ENCODE data around the gene NTSR2.
"Not testable (repeated sequence)": the region's sequence is repeated elsewhere in the genome, so short reads cannot be mapped to it uniquely, and the experiment has no call there.

NTSR2 gene

DNA sequence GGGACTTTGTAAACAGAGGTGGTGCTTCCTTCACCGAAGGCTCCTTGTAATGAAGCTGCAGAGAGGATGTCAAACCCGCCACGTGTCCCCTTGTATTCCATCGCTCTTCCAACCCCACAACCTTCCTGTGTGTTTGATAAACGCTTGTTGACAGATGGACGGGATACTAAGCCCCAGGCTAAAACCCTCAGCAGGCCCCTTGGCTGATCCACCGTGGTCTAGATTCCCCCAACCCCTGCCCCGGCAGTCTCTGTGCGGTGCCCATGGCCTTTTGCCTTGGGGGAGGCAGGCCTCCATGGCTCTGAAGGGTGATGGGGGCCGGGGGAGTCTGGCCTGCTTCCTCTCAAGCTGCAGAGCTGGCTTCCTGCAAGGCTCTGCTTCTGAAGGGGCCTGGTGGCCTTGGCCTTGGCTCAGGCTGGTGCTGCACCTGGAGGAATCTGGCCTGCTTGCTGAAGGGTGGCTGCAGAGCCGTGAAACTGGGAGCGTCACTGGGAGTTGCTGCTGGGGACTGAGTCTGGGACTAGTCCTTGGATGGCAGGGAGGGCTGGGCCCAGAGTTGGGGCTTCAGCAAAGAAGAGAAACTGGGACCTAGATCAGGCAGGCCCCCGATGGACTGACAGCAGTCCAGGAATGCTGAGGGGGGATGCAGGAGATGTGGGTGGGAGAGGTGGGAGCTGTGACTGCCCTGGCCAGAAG is 9.6 kb upstream of the NTSR2 start:
- no peak for DNase-seq (ENCODE audit: low read depth in 2 of 2, low spot score in 1 of 2)

DNA sequence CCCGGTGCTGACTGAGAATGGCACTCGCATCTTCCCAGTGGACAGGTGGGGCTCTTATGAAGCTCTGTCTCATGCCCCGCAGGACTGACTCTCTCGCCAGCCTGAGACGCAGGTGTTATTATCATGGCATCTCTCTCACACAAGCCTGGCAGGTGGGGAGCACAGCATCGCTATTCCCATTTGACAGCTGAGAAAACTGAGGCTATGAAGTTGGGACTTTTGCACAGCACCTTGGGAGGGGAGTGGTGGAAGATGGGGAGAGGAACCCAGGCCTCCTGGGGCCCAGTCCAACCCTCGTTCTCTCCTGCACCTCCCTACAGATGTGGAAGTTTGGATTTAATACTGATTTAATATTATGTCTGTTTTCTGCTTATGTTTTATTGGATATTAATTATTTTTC is 9.0 kb upstream of the NTSR2 start:
- DNase-seq (ENCODE audit: low read depth in 2 of 2, low spot score in 1 of 2): no peak

DNA sequence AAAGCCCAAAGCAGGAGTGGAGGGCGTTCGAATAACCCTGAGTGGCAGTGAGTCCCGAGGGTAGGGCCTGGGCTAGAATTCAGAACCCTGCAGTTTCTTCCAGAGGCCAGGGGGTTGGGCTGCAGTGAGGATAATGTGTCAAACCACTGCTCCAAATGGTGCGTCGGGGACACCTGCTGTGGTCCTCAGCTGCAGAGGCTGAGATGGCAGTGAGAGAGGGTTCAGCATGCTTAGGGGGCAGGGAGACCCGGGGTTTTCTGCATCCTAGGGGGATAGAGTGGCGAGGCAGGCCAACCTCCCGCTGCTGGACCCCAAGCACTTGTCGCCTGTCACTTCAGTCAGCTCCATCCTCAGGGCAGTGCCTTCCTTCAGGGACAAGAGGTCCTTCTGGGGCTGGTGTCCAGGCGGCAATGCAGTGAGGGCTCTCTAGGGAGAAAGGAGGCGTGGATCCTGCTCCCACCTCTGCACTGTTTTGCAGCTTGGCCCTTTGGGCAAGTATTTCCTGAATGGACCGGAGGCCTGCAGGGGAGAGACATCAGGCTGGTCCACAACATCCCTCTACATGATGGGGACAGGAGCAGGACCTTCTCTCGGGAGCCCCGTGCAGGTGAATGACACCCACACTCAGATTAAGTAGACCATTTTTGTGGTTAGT is 8.4 kb upstream of the NTSR2 start:
- DNase-seq (ENCODE audit: low read depth in 2 of 2, low spot score in 1 of 2): no peak

DNA sequence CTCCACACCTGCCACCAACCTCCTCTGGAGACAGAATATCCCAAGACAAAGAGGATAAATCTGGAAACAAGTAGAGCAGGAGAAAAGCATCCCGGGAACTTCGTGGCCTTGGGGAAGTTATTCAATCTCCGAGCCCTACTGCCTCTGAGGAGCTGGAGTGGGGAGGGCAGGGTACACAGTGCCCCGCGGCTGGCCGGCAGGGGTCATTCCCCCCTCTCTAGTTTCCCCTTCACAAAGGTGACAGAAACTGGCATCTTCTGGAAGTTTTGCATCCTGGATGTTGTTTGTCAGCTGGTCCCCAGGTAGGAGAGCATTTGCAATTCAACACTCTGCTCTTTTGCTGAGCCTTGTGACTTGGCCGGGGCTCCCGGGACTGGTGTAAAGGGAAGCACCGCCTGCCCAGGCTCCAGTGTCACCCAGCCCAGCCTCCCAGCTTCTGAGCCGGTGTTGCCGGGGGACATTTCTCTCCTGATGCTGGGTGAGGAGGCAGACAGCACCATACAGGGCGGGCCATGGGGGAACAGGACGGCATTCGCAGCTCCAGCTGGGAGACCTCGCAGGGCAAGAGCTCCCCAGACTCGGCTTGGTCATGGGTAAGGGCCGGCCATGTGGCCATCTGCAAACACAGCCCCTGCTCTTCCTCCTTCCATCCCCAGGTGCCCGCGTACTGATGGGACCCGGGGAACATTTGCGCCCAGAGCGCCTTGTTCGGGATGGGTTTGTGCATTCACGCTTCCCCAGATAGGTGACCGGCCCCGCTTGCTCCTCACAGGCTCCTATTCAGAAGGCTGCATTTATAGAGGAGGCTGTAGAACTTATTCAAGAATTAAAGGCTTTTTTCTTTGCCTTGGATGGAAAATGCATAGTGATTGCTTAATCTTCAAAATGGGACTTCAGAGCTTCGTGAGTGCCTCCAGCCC is 7.4 kb upstream of the NTSR2 start:
- DNase-seq (ENCODE audit: low read depth in 2 of 2, low spot score in 1 of 2): no peak

DNA sequence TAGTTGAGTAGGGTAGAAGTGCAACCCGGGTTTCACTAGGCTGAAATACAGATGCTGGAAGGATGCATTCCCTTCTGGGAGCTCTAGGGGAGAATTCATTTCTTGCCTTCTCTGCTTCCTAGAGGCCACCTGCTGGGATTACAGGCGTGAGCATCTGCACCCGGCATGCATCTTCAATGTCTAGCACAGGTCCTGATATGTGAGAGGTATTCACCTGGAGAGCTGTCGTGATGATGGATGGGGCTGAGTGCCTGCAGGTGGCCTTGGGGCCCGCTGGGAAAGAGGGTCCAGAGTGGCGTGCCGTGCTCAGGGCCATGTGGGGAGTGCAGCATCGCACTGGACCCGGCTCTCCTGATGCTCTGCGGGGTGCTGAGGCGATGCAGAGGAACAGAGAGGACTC is 6.6 kb upstream of the NTSR2 start:
- no peak for DNase-seq (ENCODE audit: low read depth in 2 of 2, low spot score in 1 of 2)

DNA sequence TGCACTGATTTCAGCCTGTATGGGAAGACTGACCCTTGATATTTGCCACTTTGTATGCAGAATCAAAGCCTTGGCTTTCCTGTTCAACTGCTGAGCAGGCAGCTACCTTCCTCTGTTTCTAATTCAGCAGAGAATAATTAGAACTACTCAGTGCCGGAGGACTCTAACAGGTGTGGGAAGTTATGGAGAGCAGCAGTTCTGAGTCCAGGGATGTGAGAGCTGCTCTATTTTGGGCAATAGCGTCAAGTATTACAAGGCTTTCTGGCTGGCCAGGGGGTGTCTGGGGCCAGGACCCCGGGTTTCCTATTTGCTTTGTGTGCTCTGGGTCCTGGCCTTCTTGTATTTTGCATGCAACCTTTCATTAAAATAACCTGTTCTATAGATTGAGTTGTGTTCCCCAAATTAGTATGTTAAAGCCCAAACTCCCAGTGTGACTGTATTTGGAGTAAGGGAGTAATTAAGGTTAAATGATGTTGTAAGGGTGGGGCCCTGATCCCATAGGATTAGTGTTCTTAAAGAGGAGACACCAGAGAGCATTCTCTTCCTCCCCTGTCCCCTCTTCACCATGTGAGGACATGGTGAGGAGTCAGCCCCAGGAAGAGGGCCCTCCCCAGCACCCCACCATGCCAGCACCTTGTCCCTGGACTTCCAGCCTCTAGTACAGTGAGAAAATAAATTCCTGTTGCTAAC is 5.6 kb upstream of the NTSR2 start:
- DNase-seq (ENCODE audit: low read depth in 2 of 2, low spot score in 1 of 2): no peak

DNA sequence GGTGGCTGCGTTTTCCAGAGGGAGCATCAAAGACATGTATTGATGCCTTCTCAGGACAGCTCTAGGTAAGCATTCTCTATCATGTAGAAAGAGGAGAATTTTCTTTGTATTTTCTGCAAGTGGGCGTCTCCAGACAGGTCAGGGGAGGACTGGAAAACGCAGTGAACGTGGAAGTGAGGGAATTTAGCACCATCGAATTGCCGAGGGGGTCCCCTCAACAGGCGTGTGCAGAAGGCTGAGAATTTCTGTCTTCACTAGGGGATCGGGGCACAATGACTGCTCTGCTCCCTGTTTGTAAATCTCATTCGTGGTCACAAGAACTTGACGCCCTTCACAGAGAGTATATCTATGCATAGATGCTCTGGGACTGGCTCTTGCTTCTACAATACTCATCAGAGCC is 5.0 kb upstream of the NTSR2 start:
- no peak for DNase-seq (ENCODE audit: low read depth in 2 of 2, low spot score in 1 of 2)

DNA sequence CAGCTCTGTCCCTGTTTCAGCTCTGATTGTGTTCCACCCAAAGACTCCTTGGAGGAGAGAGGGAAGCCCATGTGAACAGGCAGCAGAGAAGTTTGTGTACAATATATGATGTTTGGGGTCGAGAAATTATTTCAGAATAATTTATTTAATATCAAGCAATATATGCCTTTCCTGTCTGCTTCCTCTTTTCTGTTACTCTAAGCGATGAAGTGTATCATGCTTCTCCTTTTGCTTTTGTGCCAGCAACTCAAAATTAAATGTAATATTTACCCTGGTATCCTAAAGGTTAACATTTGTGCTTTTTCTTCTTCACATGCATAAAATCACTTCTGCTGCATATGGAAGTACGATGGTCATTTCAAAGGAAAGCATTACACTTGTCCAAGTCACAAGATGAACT is 2.4 kb upstream of the NTSR2 start:
- no peak for DNase-seq (ENCODE audit: low read depth in 2 of 2, low spot score in 1 of 2)

DNA sequence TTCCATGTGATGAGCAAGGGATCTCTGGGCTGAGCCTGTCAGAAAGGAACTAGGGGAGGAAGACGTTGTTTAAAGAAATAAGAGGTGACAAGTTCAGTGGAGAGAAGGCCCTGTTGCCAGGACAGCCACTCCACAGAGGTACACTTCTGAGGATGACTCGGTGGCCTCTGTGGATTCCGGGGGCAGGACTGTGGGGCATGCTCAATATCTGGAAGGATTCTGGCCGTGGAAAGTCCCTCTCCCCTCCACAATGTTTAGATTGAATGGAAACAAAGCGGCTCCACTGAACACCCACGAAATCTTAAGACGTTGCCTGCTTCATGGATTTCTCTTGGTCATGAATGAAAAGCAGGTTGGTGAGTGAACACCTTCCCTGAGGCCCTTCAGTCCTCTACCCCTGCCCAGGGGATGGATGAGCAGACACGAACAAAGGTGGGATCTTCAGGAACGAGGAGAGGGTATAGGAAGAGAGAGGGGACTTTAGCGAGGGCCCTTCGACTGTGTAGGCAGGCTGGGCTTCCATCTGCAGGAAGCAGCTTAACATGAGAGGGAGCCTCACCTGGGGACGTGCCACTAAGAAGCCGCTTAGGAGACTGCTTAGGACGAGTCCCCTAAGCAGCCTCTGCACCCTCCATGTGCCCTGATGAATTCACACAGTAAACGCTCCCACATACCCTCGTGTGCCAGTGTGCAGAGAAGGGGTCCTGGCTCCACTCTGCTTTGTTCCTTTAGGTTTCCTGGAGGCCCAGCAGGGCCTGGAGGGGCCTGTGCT is 1.9 kb downstream of the NTSR2 start:
- DNase-seq (ENCODE audit: low read depth in 2 of 2, low spot score in 1 of 2): no peak

DNA sequence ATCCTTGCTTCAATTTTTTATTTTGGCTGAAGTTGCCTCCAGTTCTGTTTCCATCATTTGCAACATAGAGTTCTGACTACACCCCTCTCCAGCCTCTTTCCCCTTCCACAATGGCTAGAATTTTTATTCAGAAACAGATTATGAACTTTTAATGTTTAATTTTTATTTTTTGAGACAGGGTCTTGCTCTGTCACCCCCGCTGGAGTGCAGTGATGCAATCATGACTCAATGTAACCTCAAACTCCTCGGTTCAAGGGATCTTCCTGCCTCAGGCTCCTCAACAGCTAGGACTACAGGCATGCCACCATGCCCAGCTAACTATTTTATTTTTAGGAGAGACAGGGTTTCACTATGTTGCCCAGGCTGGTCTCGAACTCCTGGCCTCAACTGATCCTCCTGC is 2.8 kb downstream of the NTSR2 start:
- no peak for DNase-seq (ENCODE audit: low read depth in 2 of 2, low spot score in 1 of 2)

DNA sequence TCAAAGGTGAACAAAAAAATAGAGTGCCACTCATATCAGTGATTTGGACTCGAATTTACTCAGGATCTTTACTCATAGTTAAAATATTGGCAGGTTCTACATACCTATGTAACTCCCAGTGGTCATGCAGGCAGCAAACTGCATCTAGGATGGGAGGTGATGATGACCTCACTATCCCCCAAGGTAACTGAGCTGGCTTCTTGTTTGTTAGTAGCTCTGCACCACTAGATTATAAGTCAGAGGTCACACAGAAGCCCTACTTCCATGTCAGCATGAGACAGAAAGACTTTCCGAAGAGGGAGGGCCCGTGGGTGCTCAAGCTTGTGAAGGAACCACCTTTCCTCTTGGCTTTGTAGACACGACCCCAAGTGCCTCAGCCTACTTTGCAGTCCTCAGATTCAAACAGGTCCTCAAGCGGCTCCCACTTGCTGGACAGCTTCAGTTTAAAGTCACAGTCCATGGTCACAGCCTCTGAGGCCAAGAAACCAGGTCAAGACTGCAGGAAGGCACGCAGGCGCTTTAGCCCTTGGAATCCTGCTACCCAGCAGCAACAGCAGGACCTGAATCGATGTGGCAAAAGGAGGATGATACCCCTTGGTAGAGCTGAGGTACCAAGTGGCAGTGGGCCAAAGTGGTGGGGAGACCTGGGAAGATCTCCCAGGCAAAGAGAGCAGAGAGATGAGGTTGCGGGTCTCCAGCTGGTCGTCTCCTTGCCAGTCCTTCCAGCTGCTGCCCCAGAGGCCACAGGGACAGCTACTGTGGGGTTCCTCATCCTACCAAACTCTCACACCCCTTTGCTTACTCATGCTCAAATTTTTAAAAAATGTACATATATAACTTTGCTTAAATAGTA is 4.3 kb downstream of the NTSR2 start:
- DNase-seq (ENCODE audit: low read depth in 2 of 2, low spot score in 1 of 2): no peak

DNA sequence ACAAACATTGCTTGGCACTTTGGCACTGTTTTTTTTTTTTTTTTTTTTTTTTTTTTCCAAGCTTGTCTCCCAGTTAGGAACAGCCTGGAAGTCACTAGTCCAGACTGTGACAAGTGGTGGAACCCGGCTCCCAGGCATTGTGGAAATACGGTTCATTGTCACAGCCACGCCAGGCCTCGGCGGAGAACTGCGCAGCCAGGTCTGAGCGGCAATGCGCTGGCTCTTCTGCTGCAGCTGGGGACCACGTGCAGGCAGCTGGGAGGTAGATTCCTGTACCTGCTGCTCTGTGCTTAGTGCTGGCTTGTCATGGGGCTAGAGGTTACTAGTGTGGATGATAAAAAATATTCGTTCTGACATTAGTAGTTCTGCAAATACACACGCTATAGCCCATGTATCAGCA is 5.0 kb downstream of the NTSR2 start:
- no peak for DNase-seq (ENCODE audit: low read depth in 2 of 2, low spot score in 1 of 2)

DNA sequence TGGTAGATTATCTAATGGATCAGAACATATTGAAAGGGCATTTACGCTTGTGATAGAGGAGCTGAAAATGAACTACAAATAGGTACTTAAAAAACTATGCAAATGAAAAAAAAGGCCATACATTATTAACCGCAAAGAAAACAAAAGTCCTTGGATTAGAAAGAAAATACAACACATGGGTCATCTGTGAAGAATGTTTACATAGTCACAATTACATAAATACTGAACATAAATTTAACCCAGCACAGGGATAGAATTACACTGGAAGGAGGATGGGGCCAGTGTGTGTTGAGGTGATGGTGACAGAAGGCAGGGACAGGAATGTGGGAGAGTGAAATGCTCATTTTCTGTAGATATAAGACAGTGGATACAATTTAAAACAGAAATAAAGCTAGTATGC is 6.6 kb downstream of the NTSR2 start:
- no peak for DNase-seq (ENCODE audit: low read depth in 2 of 2, low spot score in 1 of 2)

DNA sequence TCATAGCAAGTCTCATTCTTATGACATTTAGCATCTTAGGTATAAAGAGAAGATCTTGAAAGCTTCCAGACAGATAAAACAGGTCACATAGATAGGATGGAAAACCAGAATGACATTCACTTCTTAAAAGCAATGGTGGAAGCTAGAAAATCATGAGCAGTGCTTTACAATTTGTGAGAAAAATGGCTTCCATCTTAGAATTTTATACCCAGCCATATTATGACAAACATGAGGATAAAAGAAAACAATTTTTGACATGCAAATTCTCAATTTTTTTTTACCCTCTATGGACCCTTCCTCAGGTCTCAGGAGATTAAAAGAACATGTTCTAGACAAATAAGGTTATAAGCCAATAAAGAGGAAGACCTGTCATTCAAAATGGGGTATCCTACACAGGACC is 7.1 kb downstream of the NTSR2 start:
- DNase-seq (ENCODE audit: low read depth in 2 of 2, low spot score in 1 of 2): no peak

DNA sequence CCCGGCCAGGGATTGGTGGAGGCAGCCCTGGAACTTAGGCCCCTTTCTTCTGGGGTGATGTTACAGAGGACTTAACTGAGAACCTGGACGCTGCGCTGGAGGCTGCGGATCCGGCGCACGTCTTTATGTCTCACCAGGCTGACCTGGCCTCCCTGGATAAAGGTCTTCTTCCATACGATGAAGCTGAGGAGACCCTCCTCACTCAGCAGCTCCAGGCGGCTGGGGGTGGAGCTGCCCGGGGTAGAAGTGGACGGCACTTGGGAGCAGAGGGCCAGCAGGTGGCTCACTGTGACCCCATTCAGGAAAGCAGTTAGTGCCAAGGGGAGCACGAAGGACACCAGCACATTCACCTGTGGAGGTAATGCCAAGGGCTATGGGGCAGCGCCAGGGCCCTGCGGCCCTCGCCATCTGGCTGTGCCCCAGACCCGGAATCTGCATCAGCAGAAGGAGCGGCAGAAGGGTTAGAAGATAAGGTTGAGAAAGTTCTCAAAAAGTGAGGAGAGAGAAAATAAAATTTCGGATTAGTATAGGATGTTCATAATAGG is 8.0 kb downstream of the NTSR2 start:
- DNase-seq (ENCODE audit: low read depth in 2 of 2, low spot score in 1 of 2): no peak

DNA sequence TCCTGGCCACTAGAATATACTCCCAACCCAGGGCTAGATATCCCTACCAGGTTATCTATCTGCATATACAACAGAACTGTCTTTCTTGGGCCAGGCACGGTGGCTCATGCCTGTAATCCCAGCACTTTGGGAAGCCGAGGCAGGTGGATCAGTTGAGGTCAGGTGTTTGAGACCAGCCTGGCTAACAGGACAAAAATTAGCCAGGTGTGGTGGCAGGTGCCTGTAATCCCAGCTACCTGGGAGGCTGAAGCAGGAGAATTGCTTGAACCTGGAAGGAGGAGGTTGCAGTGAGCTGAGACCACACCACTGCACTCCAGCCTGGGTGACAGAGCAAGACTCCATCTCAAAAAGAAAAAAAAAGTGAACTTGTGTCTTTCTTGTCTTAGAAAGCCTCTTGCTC is 9.6 kb downstream of the NTSR2 start:
- not testable (repeated sequence) for DNase-seq (ENCODE audit: low read depth in 2 of 2, low spot score in 1 of 2)

DNA sequence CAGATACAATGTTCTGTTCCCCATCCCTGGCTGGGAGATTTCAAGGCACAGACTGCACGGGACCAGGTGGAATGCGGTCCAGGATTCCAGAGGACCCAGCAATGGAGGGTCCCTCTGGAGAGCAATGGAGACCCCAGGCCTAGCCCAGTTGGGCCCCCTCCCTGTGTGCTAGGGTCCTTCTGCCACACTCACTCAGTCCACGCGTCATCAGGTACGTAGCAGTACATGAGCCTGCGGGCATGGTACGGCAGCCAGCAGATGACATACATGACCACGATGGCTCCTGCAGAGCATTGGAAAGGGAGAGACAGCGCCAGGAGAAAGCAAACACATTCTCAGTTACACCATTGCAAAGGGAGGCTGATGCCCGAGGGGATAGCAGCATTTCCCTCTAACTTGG is 10.1 kb downstream of the NTSR2 start:
- no peak for DNase-seq (ENCODE audit: low read depth in 2 of 2, low spot score in 1 of 2)

DNA sequence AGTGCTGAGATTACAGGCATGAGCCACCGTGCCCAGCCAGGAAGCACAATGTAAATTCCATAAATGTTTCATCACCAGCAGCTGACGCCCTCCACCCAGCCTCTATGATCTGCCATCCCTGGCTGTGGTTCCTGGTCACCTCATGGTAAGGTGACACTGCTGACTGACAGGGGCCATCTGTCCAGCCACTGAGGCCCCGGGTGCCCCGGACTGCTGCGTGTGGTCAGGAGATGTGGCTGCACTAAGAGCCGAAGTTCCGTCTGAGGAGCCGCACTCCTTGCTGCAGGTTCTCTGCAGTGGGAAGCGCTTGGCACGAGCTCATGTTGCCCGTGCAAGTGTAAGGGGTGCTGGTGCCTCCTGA is 10.9 kb downstream of the NTSR2 start:
- DNase-seq (ENCODE audit: low read depth in 2 of 2, low spot score in 1 of 2): no peak

DNA sequence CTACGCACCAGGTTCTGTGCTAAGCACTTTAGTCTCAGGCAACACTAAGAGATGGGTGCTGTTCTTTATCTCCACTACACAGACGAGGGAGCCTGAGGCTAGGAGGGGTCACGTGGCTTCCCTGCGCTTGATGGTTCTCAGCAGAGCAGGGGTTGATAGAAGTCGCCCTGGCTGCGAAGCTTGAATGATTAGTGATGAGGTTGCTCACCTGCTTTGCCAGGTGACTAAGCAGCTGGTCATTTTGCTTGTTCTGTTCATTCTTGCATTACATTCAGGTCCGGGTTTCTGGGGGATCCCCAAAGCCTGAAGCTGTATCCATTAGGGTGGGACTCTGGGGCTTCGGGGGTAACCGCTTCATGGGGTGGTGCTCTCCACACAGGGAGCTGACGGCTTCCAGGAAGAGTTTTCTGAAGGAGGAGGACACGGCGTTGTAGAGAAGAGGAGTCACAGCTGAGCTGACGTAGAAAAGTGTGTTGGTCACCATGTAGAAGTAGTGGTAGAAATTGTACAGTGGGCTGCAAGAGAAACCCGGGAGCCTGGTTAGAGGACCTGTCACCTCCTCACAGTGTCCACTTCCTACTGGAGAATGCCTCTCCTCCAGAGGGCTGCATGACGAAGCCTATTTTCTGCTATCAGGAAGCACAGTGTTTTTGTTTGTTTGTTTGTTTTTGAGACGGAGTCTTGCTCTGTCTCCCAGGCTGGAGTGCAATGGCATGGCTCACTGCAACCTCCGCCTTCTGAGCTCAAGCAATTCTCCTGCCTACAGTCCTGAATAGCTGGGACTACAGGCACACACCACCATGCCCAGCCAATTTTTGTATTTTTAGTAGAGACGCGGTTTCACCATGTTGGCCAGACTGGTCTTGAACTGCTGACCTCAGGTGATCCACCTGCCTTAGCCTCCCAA is 11.5 kb downstream of the NTSR2 start:
- no peak for DNase-seq (ENCODE audit: low read depth in 2 of 2, low spot score in 1 of 2)
